ENCODE results near the gene PCBP1. TPM values are rescaled to one million over a fixed set of nuclear protein-coding genes. Genes with fewer than 3 reads are reported as not detected.
"Not testable (repeated sequence)": the region's sequence is repeated elsewhere in the genome, so short reads cannot be mapped to it uniquely, and the experiment has no call there.

PCBP1 gene
- polyA plus RNA-seq, 1 of the 3 experiments (the other 2 are of a cell fraction), result 94.0 TPM

GRCh38 chr2:70050631-70051425, 36.4 kb upstream of the PCBP1 start:
- ChIA-PET CTCF (interaction anchor here (1.2 to 1.7 kb wide), 2 partner anchors 14 to 139 kb away, joined by 3 to 5 read pairs; no protein-coding TSS in a partner anchor), POLR2A (no interaction called here)
- 84% methylated on average over 5 of the region's 5 CpGs for WGBS (ENCODE audit: low lambda C conversion rate)

GRCh38 chr2:70055259-70055658, 32.0 kb upstream of the PCBP1 start:
- CTCF ChIA-PET; H3K4me3 ChIP-seq (ENCODE audit: low read depth in 2 of 2, low read length in 1 of 2); H2AFZ ChIP-seq (ENCODE audit: low read depth); DNase-seq; H3K27me3 ChIP-seq (ENCODE audit: insufficient read depth); H3K9me3 ChIP-seq; POLR2A ChIA-PET; H3K9ac ChIP-seq; H3K79me2 ChIP-seq (ENCODE audit: insufficient read depth); H3F3A ChIP-seq (replicated peaks; ENCODE audit: insufficient read depth); H4K20me1 ChIP-seq (ENCODE audit: insufficient read depth); H3K4me2 ChIP-seq; H3K27ac ChIP-seq (ENCODE audit: low read depth in 2 of 2, low read length in 1 of 2); H3K4me1 ChIP-seq (ENCODE audit: control insufficient read depth in 1 of 2, insufficient read depth in 2 of 2, low read depth in 1 of 2, low read length in 1 of 2); H3K9me2 ChIP-seq: not testable (repeated sequence)
- H3K36me3 ChIP-seq (replicated peaks in 1 of 2; ENCODE audit: control insufficient read depth in 1 of 2, insufficient read depth in 2 of 2, low read length in 1 of 2), result peaks cover 5 to 39% of the 10 kb centered on the region in 2 experiments
- 99% methylated on average over 4 of the region's 4 CpGs for WGBS (ENCODE audit: low lambda C conversion rate)

More at GRCh38 chr2:70050631-70051425, 36.4 kb upstream of the PCBP1 start:
- Histone ChIP-seq H3K4me3 (ENCODE audit: low read depth in 2 of 2, low read length in 1 of 2) (no peak overlapping the region), H3K27ac (ENCODE audit: low read depth in 2 of 2, low read length in 1 of 2) (no peak overlapping the region), H3K9me3 (no peaks in the 10 kb centered on the region), H3K36me3 (replicated peaks in 1 of 2; ENCODE audit: control insufficient read depth in 1 of 2, insufficient read depth in 2 of 2, low read length in 1 of 2) (peaks cover 21 to 34% of the 10 kb centered on the region in 2 experiments), H3K9ac (no peak overlapping the region), H3F3A (replicated peaks; ENCODE audit: insufficient read depth) (no peaks in the 10 kb centered on the region), H3K4me1 (ENCODE audit: control insufficient read depth in 1 of 2, insufficient read depth in 2 of 2, low read depth in 1 of 2, low read length in 1 of 2) (no peaks in the 10 kb centered on the region), H3K9me2 (no peaks in the 10 kb centered on the region), H4K20me1 (ENCODE audit: insufficient read depth) (no peaks in the 10 kb centered on the region), H3K4me2 (no peak overlapping the region), H3K79me2 (ENCODE audit: insufficient read depth) (no peaks in the 10 kb centered on the region; the same call in 1 of the 2 replicates), H3K27me3 (ENCODE audit: insufficient read depth) (no peaks in the 10 kb centered on the region), H2AFZ (ENCODE audit: low read depth) (no peak overlapping the region)
- DNase-seq, result no peak
- TF ChIP-seq EZH2phosphoT487 (IDR thresholded peaks at IDR 0.05; ENCODE audit: borderline replicate concordance, low read depth) (no peak), TCF12 (IDR thresholded peaks at IDR 0.05) (no peak), RFX5 (IDR thresholded peaks at IDR 0.05; ENCODE audit: low read length) (no peak), POLR2AphosphoS5 (IDR thresholded peaks at IDR 0.05; ENCODE audit: low read depth, low read length) (no peak), USF1 (IDR thresholded peaks at IDR 0.05; ENCODE audit: borderline replicate concordance, low read depth) (no peak)
- TF ChIP-seq, protein P1, sequence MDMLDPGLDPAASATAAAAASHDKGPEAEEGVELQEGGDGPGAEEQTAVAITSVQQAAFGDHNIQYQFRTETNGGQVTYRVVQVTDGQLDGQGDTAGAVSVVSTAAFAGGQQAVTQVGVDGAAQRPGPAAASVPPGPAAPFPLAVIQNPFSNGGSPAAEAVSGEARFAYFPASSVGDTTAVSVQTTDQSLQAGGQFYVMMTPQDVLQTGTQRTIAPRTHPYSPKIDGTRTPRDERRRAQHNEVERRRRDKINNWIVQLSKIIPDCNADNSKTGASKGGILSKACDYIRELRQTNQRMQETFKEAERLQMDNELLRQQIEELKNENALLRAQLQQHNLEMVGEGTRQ (IDR thresholded peaks at IDR 0.05; ENCODE audit: borderline replicate concordance, low read depth, low read length), result no peak
- TF ChIP-seq, protein P2, sequence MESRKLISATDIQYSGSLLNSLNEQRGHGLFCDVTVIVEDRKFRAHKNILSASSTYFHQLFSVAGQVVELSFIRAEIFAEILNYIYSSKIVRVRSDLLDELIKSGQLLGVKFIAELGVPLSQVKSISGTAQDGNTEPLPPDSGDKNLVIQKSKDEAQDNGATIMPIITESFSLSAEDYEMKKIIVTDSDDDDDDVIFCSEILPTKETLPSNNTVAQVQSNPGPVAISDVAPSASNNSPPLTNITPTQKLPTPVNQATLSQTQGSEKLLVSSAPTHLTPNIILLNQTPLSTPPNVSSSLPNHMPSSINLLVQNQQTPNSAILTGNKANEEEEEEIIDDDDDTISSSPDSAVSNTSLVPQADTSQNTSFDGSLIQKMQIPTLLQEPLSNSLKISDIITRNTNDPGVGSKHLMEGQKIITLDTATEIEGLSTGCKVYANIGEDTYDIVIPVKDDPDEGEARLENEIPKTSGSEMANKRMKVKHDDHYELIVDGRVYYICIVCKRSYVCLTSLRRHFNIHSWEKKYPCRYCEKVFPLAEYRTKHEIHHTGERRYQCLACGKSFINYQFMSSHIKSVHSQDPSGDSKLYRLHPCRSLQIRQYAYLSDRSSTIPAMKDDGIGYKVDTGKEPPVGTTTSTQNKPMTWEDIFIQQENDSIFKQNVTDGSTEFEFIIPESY (IDR thresholded peaks at IDR 0.05; ENCODE audit: borderline replicate concordance, low read depth), result no peak
